H1 (cell line): ENCODE measurements around the gene MAP10. TPM values are rescaled to one million over a fixed set of nuclear protein-coding genes. Genes with fewer than 3 reads are reported as not detected.

Experiments used
- MAFK ChIP-seq: IDR thresholded peaks from 2 replicates; pipeline ENCODE4 v1.6.1; 2012; ENCODE audit warnings: low read depth, mild to moderate bottlenecking, improper control_type of control experiment, low read length
- SP1 ChIP-seq: IDR thresholded peaks from 2 replicates; pipeline ENCODE4 v1.6.1; 2011; ENCODE audit warnings: low read depth, low read length
- SUZ12 ChIP-seq: fragments of 200-600 bp; sonication (generic); IDR thresholded peaks from 2 replicates; pipeline ENCODE4 v1.6.1; 2012; ENCODE audit warnings: mild to moderate bottlenecking, inconsistent platforms, low read length, moderate library complexity, mixed read lengths
- polyA plus RNA-seq, 7 experiments: library from polyadenylated mRNA; depleted of rRNA in 3 of 7; stranded (reverse) in 5 of 7; unstranded in 2 of 7; fragments of >200 nt in 5 of 7; fragments of 200-250 nt in 2 of 7; gene quantifications; 1 replicate in 5 of 7; 2 replicates in 1 of 7; 4 replicates in 1 of 7; pipeline versions ENCODE4 v1.2.1 to v1.2.3, GENCODE V29; 2011 to 2013; ENCODE audit warnings: missing spikeins in 2 of 7, mixed read lengths in 2 of 7
- total RNA-seq: library from RNA; stranded (reverse); fragmentation: NEBNext Ultra II Directional; extraction: Animal tissue kit (Norgen Biotek cat#: 25700); gene quantifications from 2 replicates; pipeline ENCODE4 v1.2.1, GENCODE V29; 2021
- TF ChIP-seq, protein P1 (sequence below): IDR thresholded peaks from 2 replicates; pipeline ENCODE4 v1.6.1; 2012; ENCODE audit warnings: low read length, inconsistent platforms

The MAP10 gene
- total and polyA plus RNA-seq, 2 of the 8 experiments (the other 6 are each of a cell fraction or from before 2014, with no cell fraction given), result 1.5 to 3.5 TPM

GRCh38 chr1:232837087-232837486, 31.9 kb downstream of the MAP10 start (continued):
- TF ChIP-seq, protein P1, sequence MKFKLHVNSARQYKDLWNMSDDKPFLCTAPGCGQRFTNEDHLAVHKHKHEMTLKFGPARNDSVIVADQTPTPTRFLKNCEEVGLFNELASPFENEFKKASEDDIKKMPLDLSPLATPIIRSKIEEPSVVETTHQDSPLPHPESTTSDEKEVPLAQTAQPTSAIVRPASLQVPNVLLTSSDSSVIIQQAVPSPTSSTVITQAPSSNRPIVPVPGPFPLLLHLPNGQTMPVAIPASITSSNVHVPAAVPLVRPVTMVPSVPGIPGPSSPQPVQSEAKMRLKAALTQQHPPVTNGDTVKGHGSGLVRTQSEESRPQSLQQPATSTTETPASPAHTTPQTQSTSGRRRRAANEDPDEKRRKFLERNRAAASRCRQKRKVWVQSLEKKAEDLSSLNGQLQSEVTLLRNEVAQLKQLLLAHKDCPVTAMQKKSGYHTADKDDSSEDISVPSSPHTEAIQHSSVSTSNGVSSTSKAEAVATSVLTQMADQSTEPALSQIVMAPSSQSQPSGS, result no peak
- TF ChIP-seq MAFK (no peak), SP1 (no peak), SUZ12 (no peak)
- TF ChIP-seq, all 59 proteins: peak for 0
